ENCODE measurements around the gene GGACT. TPM values are rescaled to one million over a fixed set of nuclear protein-coding genes. Genes with fewer than 3 reads are reported as not detected.
"Not testable (repeated sequence)": the region's sequence is repeated elsewhere in the genome, so short reads cannot be mapped to it uniquely, and the experiment has no call there.

The GGACT gene
- total RNA-seq, 6 donors from 2014 or later, result 0.67 to 8.5 (median 5.7) TPM

GRCh38 chr13:100589178-100589725 lies 663 bp upstream of the GGACT start:
- Histone ChIP-seq H3K4me3 (peak overlapping the region in 3 of 4 donors; percentile 65 to 78 (median 76)), H3K27ac (no peak overlapping the region)
- peak in 1 of 2 donors; percentile 8 for ATAC-seq (ENCODE audit: low FRiP score in 2 of 2)

GRCh38 chr13:100584896-100585295 lies 3.7 kb downstream of the GGACT start:
- Histone ChIP-seq H3K27me3 (no peaks in the 10 kb centered on the region), H3K4me1 (peaks cover 11 to 20% (median 12%) of the 10 kb centered on the region in 4 donors), H3K36me3 (peaks cover 0 to 16% (median 0%) of the 10 kb centered on the region in 4 donors), H3K4me3 (no peak overlapping the region), H3K9me3 (no peaks in the 10 kb centered on the region), H3K27ac (no peak overlapping the region)
- 87 to 95% methylated on average over 5 of the region's 5 CpGs for WGBS, 2 donors
- ATAC-seq (ENCODE audit: low FRiP score in 2 of 2) (no peak), DNase-seq (no peak)
- TF ChIP-seq CTCF (IDR thresholded peaks at IDR 0.05), result no peak
- TF ChIP-seq EP300 (IDR thresholded peaks at IDR 0.05), result no peak
- no peak for TF ChIP-seq POLR2AphosphoS5 (IDR thresholded peaks at IDR 0.05)
- no peak for TF ChIP-seq POLR2A (IDR thresholded peaks at IDR 0.05)

More at GRCh38 chr13:100589178-100589725, 663 bp upstream of the GGACT start:
- H3K9me3 ChIP-seq, result no peaks in the 10 kb centered on the region
- TF ChIP-seq EP300 (IDR thresholded peaks at IDR 0.05) (no peak), POLR2AphosphoS5 (IDR thresholded peaks at IDR 0.05) (no peak), CTCF (IDR thresholded peaks at IDR 0.05) (no peak), POLR2A (IDR thresholded peaks at IDR 0.05) (no peak)
- 61 to 63% methylated on average over 6 of the region's 6 CpGs for WGBS, 2 donors
- no peak for DNase-seq
- no peaks in the 10 kb centered on the region for H3K36me3 ChIP-seq
- H3K4me1 ChIP-seq, result peaks cover 11 to 20% (median 12%) of the 10 kb centered on the region in 4 donors
- H3K27me3 ChIP-seq, result no peaks in the 10 kb centered on the region

GRCh38 chr13:100581504-100581903 lies 7.1 kb downstream of the GGACT start:
- Histone ChIP-seq H3K9me3 (no peaks in the 10 kb centered on the region), H3K36me3 (peaks cover 0 to 16% (median 0%) of the 10 kb centered on the region in 4 donors), H3K4me1 (no peaks in the 10 kb centered on the region), H3K4me3 (no peak overlapping the region), H3K27me3 (no peaks in the 10 kb centered on the region), H3K27ac (no peak overlapping the region)
- DNase-seq, result no peak
- WGBS, 2 donors, result 95 to 97% methylated on average over 2 of the region's 2 CpGs
- ATAC-seq (ENCODE audit: low FRiP score in 2 of 2), result no peak
- TF ChIP-seq CTCF (IDR thresholded peaks at IDR 0.05), result no peak
- no peak for TF ChIP-seq POLR2A (IDR thresholded peaks at IDR 0.05)
- no peak for TF ChIP-seq POLR2AphosphoS5 (IDR thresholded peaks at IDR 0.05)
- no peak for TF ChIP-seq EP300 (IDR thresholded peaks at IDR 0.05)

GRCh38 chr13:100581030-100581429 lies 7.6 kb downstream of the GGACT start:
- H3K27ac ChIP-seq, result no peak overlapping the region
- no peak for ATAC-seq (ENCODE audit: low FRiP score in 2 of 2)
- DNase-seq, result no peak
- H3K27me3 ChIP-seq, result no peaks in the 10 kb centered on the region
- 84 to 94% methylated on average over 4 of the region's 4 CpGs for WGBS, 2 donors
- no peaks in the 10 kb centered on the region for H3K9me3 ChIP-seq
- H3K4me1 ChIP-seq, result no peaks in the 10 kb centered on the region
- no peak overlapping the region for H3K4me3 ChIP-seq
- no peak for TF ChIP-seq EP300 (IDR thresholded peaks at IDR 0.05)
- no peak for TF ChIP-seq CTCF (IDR thresholded peaks at IDR 0.05)
- no peak for TF ChIP-seq POLR2AphosphoS5 (IDR thresholded peaks at IDR 0.05)
- H3K36me3 ChIP-seq, result peaks cover 0 to 16% (median 0%) of the 10 kb centered on the region in 4 donors

- no peaks in the 10 kb centered on the region for H3K9me3 ChIP-seq
- H3K27me3 ChIP-seq, result no peaks in the 10 kb centered on the region
- H3K36me3 ChIP-seq, result peaks cover 0 to 16% (median 0%) of the 10 kb centered on the region in 4 donors
- ATAC-seq (ENCODE audit: low FRiP score in 2 of 2) (no peak), DNase-seq (peak in 1 of 2 donors; percentile 20)
- H3K27ac ChIP-seq, result no peak overlapping the region
- H3K4me1 ChIP-seq, result no peaks in the 10 kb centered on the region
- H3K4me3 ChIP-seq, result no peak overlapping the region
- 95 to 99% methylated on average over 10 to 12 of the region's 12 CpGs for WGBS, 2 donors
- no peak for TF ChIP-seq EP300 (IDR thresholded peaks at IDR 0.05)
- TF ChIP-seq POLR2A (IDR thresholded peaks at IDR 0.05), result no peak
- no peak for TF ChIP-seq POLR2AphosphoS5 (IDR thresholded peaks at IDR 0.05)
- no peak for TF ChIP-seq CTCF (IDR thresholded peaks at IDR 0.05)
These were observed 8.5 kb downstream of the GGACT start for GRCh38 chr13:100580045-100580444.

- not testable (repeated sequence) for H3K4me1 ChIP-seq; ATAC-seq (ENCODE audit: low FRiP score in 2 of 2); H3K27me3 ChIP-seq; DNase-seq; H3K4me3 ChIP-seq; H3K9me3 ChIP-seq; H3K27ac ChIP-seq
- WGBS, 2 donors, result 93 to 97% methylated on average over 4 of the region's 4 CpGs
- peaks cover 0 to 16% (median 0%) of the 10 kb centered on the region in 4 donors for H3K36me3 ChIP-seq
These were observed 11.3 kb downstream of the GGACT start for GRCh38 chr13:100577239-100577638.
